COR-L47 (cell line): ENCODE data around the gene DYNLT1.
"Not testable (repeated sequence)": the region's sequence is repeated elsewhere in the genome, so short reads cannot be mapped to it uniquely, and the experiment has no call there.

Experiments used
- DNase-seq: peaks from one replicate; lab custom pipeline; 2025; lab: John Stamatoyannopoulos, UW

The DYNLT1 gene

GRCh38 chr6:158663625-158664165 is 19.2 kb upstream of the DYNLT1 start:
- no peak for DNase-seq

- peak; percentile 83 for DNase-seq
Observed at GRCh38 chr6:158662954-158663624, 18.5 kb upstream of the DYNLT1 start.

GRCh38 chr6:158662607-158662953 is 18.0 kb upstream of the DYNLT1 start:
- DNase-seq: no peak

- no peak for DNase-seq
Observed at GRCh38 chr6:158661156-158661685, 16.7 kb upstream of the DYNLT1 start.

GRCh38 chr6:158660333-158660754 is 15.8 kb upstream of the DYNLT1 start:
- peak; percentile 34 for DNase-seq

GRCh38 chr6:158656986-158657385 is 12.4 kb upstream of the DYNLT1 start:
- not testable (repeated sequence) for DNase-seq

- DNase-seq: no peak
Observed at GRCh38 chr6:158655569-158656450, 11.3 kb upstream of the DYNLT1 start.

GRCh38 chr6:158654960-158655489 is 10.5 kb upstream of the DYNLT1 start:
- DNase-seq: no peak

GRCh38 chr6:158654498-158654897 is 10.0 kb upstream of the DYNLT1 start:
- no peak for DNase-seq

- no peak for DNase-seq
Observed at GRCh38 chr6:158653577-158654354, 9.2 kb upstream of the DYNLT1 start.

- DNase-seq: not testable (repeated sequence)
Observed at GRCh38 chr6:158651981-158652737, 7.6 kb upstream of the DYNLT1 start.

- no peak for DNase-seq
Observed at GRCh38 chr6:158649289-158650143, 5.0 kb upstream of the DYNLT1 start, which contains the start of gene SYTL3. TSS of gene SYTL3 (plus strand) at chr6:158650054. CDS start at chr6:158663269, 13,215 bp downstream.

GRCh38 chr6:158648682-158649131 is 4.2 kb upstream of the DYNLT1 start:
- DNase-seq: no peak

- DNase-seq: no peak
Observed at GRCh38 chr6:158647501-158647900, 3.0 kb upstream of the DYNLT1 start.

GRCh38 chr6:158646023-158646910 is 1.7 kb upstream of the DYNLT1 start:
- DNase-seq: no peak

GRCh38 chr6:158645064-158646022 is 800 bp upstream of the DYNLT1 start:
- DNase-seq: no peak

- DNase-seq: no peak
Observed at GRCh38 chr6:158643836-158644230, 710 bp downstream of the DYNLT1 start.
